Measurements from ENCODE around the gene PSMB5. TPM values are rescaled to one million over a fixed set of nuclear protein-coding genes. Genes with fewer than 3 reads are reported as not detected.

Gene PSMB5
- total RNA-seq, 4 donors from 2014 or later = 90.2 to 154 (median 113) TPM

- Histone ChIP-seq H3K4me1 (no peaks in the 10 kb centered on the region), H3K27ac (no peak overlapping the region), H3K36me3 (no peaks in the 10 kb centered on the region), H3K27me3 (no peaks in the 10 kb centered on the region), H3K9me3 (no peaks in the 10 kb centered on the region), H3K4me3 (no peak overlapping the region)
- WGBS, 2 donors = 78 to 83% methylated on average over 13 of the region's 13 CpGs
- no peak for TF ChIP-seq EP300 (IDR thresholded peaks at IDR 0.05)
- no peak for DNase-seq (ENCODE audit: low spot score in 2 of 2)
Observed at GRCh38 chr14:23045419-23046357, 11.0 kb upstream of the PSMB5 start.

GRCh38 chr14:23044840-23045239 lies 10.1 kb upstream of the PSMB5 start:
- Histone ChIP-seq H3K27ac (no peak overlapping the region), H3K36me3 (no peaks in the 10 kb centered on the region), H3K4me1 (no peaks in the 10 kb centered on the region), H3K4me3 (no peak overlapping the region), H3K27me3 (no peaks in the 10 kb centered on the region), H3K9me3 (no peaks in the 10 kb centered on the region)
- no peak for DNase-seq (ENCODE audit: low spot score in 2 of 2)
- WGBS, 2 donors = 84 to 87% methylated on average over 8 of the region's 8 CpGs
- no peak for TF ChIP-seq POLR2A (IDR thresholded peaks at IDR 0.05)
- TF ChIP-seq CTCF (IDR thresholded peaks at IDR 0.05) = no peak
- no peak for TF ChIP-seq EP300 (IDR thresholded peaks at IDR 0.05)

- Histone ChIP-seq H3K4me3 (no peak overlapping the region), H3K4me1 (no peaks in the 10 kb centered on the region), H3K27ac (no peak overlapping the region), H3K9me3 (no peaks in the 10 kb centered on the region), H3K27me3 (no peaks in the 10 kb centered on the region), H3K36me3 (no peaks in the 10 kb centered on the region)
- DNase-seq (ENCODE audit: low spot score in 2 of 2) = no peak
- TF ChIP-seq EP300 (IDR thresholded peaks at IDR 0.05) (no peak), POLR2A (IDR thresholded peaks at IDR 0.05) (no peak), CTCF (IDR thresholded peaks at IDR 0.05) (no peak)
- WGBS, 2 donors = 57 to 59% methylated on average over 3 of the region's 3 CpGs
Observed at GRCh38 chr14:23043754-23044153, 9.1 kb upstream of the PSMB5 start.

GRCh38 chr14:23043145-23043544 lies 8.4 kb upstream of the PSMB5 start:
- Histone ChIP-seq H3K4me3 (no peak overlapping the region), H3K4me1 (no peaks in the 10 kb centered on the region), H3K9me3 (no peaks in the 10 kb centered on the region), H3K27me3 (no peaks in the 10 kb centered on the region), H3K27ac (no peak overlapping the region), H3K36me3 (no peaks in the 10 kb centered on the region)
- DNase-seq (ENCODE audit: low spot score in 2 of 2) = no peak
- TF ChIP-seq EP300 (IDR thresholded peaks at IDR 0.05) (no peak), POLR2A (IDR thresholded peaks at IDR 0.05) (no peak), CTCF (IDR thresholded peaks at IDR 0.05) (no peak)
- WGBS, 2 donors = 66 to 72% methylated on average over 6 of the region's 6 CpGs

- no peak for TF ChIP-seq POLR2A (IDR thresholded peaks at IDR 0.05)
- TF ChIP-seq CTCF (IDR thresholded peaks at IDR 0.05) = no peak
- TF ChIP-seq EP300 (IDR thresholded peaks at IDR 0.05) = no peak
- Histone ChIP-seq H3K9me3 (no peaks in the 10 kb centered on the region), H3K4me1 (no peaks in the 10 kb centered on the region), H3K27me3 (no peaks in the 10 kb centered on the region), H3K4me3 (no peak within 1 kb of the TSS), H3K27ac (no peak within 1 kb of the TSS), H3K36me3 (no peaks in the 10 kb centered on the region)
- DNase-seq (ENCODE audit: low spot score in 2 of 2) = no peak
- 92 to 97% methylated on average over 29 to 30 of the region's 36 CpGs for WGBS, 2 donors
Observed at GRCh38 chr14:23042162-23042965, 7.7 kb upstream of the PSMB5 start, which contains the start of gene PSMB11. TSS of gene PSMB11 (plus strand) at chr14:23042212. CDS start at chr14:23042226, 14 bp downstream.
